Panc1 (cell line): ENCODE measurements around the gene HMGN4. TPM values are rescaled to one million over a fixed set of nuclear protein-coding genes. Genes with fewer than 3 reads are reported as not detected.

Source experiments
- ATAC-seq: fragments of 200-7000 bp; cut with Tn5 transposase; 2 replicates; pipeline ENCODE4 v1.9.1; 2020; ENCODE audit warnings: mild to moderate bottlenecking, moderate library complexity
- BruUV-seq: library from RNA; stranded (reverse); fragments of 400-500 nt; replicated peaks from 2 replicates; lab custom pipeline; 2021; lab: Mats Ljungman, UMichigan
- CTCF ChIA-PET: fragments of 300-600 bp; sonication (Branson Sonifier 250); formaldehyde crosslinking; loops from one replicate; lab custom pipeline; 2022; ENCODE audit warnings: antibody characterized with exemption; lab: Charles Lee
- POLR2A ChIA-PET: fragments of 300-600 bp; sonication (Branson Sonifier 250); formaldehyde crosslinking; loops from one replicate; lab custom pipeline; 2022; ENCODE audit warnings: antibody characterized with exemption; lab: Charles Lee
- DNase-seq: peaks from one replicate; pipeline ENCODE4 v3.0.0-alpha.2; 2010; ENCODE audit warnings: low read depth, low spot score
- H3K27ac ChIP-seq: 2 replicates; pipeline ENCODE4 v1.5.1; 2011; ENCODE audit warnings: mild to moderate bottlenecking, low read length, inconsistent platforms
- H3K27me3 ChIP-seq: fragments of 200-500 bp; sonication (Bioruptor generic); 2 replicates; pipeline ENCODE4 v1.6.0; 2014; ENCODE audit warnings: low read length, inconsistent platforms; ENCODE audit not compliant: control insufficient read depth, insufficient read depth
- H3K36me3 ChIP-seq: fragments of 200-500 bp; sonication (Bioruptor generic); 2 replicates; pipeline ENCODE4 v1.5.1; 2014; ENCODE audit warnings: inconsistent platforms, mild to moderate bottlenecking, low read length, moderate library complexity; ENCODE audit not compliant: control insufficient read depth, insufficient read depth
- H3K4me1 ChIP-seq: 2 replicates; pipeline ENCODE4 v1.5.1; 2011; ENCODE audit warnings: inconsistent platforms, mild to moderate bottlenecking, low read length, moderate library complexity; ENCODE audit not compliant: control insufficient read depth, insufficient read depth
- H3K4me3 ChIP-seq, 2 experiments: 2 replicates each; pipeline ENCODE4 v1.5.1; 2011 to 2012; ENCODE audit warnings: low read depth in 2 of 2, low read length in 2 of 2, mild to moderate bottlenecking in 2 of 2, inconsistent platforms in 1 of 2, moderate library complexity in 1 of 2
- H3K9me3 ChIP-seq: fragments of 200-500 bp; sonication (Bioruptor generic); 2 replicates; pipeline ENCODE4 v1.5.1; 2014; ENCODE audit warnings: low read depth, mild to moderate bottlenecking, inconsistent platforms, low read length, moderate library complexity; ENCODE audit not compliant: control insufficient read depth, insufficient read depth
- CTCF ChIP-seq: fragments of 450-650 bp; IDR thresholded peaks from 2 replicates; pipeline ENCODE4 v1.5.1; 2017; ENCODE audit warnings: mild to moderate bottlenecking
- POLR2AphosphoS5 ChIP-seq: IDR thresholded peaks from 2 replicates; pipeline ENCODE4 v1.6.1; 2012; ENCODE audit warnings: mild to moderate bottlenecking, low read depth, low read length, moderate library complexity
- REST ChIP-seq, 2 experiments: IDR thresholded peaks; 2 replicates each; pipeline ENCODE4 v1.6.1; 2011 to 2012; ENCODE audit warnings: low read depth in 2 of 2, control low read depth in 1 of 2, low read length in 1 of 2, mild to moderate bottlenecking in 1 of 2, moderate library complexity in 1 of 2; ENCODE audit not compliant: insufficient read depth in 1 of 2
- SIN3A ChIP-seq: IDR thresholded peaks from 2 replicates; pipeline ENCODE4 v1.6.1; 2012; ENCODE audit warnings: low read depth, mild to moderate bottlenecking, low read length, moderate library complexity, borderline replicate concordance; ENCODE audit not compliant: insufficient read depth
- TCF7L2 ChIP-seq: IDR thresholded peaks from 2 replicates; pipeline ENCODE4 v1.6.1; 2011; ENCODE audit warnings: mild to moderate bottlenecking, low read depth, low read length, inconsistent platforms
- in situ Hi-C: cut with HindIII; loops from 2 replicates; pipeline ENCODE4 v1.10.0; 2016; ENCODE audit warnings: low sequenced_read_pairs, low pct_unique_long_range_greater_than_20kb
- intact Hi-C: fragments of 100-400 bp; cut with micrococcal nuclease; formaldehyde crosslinking; loops from one replicate; pipeline ENCODE4 v1.10.0; 2022; ENCODE audit not compliant: unreplicated experiment
- total RNA-seq: library from RNA; stranded (reverse); gene quantifications from one replicate; pipeline ENCODE4 v1.2.1, GENCODE V29; 2021; ENCODE audit not compliant: unreplicated experiment

HMGN4 gene
- total RNA-seq, 1 experiment from 2014 or later: 60.5 TPM

GRCh38 chr6:26539071-26539615 is 977 bp downstream of the HMGN4 start:
- peak overlapping the region; percentile 79 to 82 for H3K4me3 ChIP-seq
- TF ChIP-seq POLR2AphosphoS5 (no peak), SIN3A (no peak), REST (IDR thresholded peaks at IDR 0.05; ENCODE audit: insufficient read depth in 1 of 2, low read depth in 2 of 2, low read length in 1 of 2) (no peak), TCF7L2 (no peak), CTCF (no peak)
- peaks cover 2% of the 10 kb centered on the region; the same call in 1 of the 2 replicates for H3K36me3 ChIP-seq
- in situ Hi-C loops (no loop called here), intact Hi-C loops (loop anchor here (5.0 kb wide), 1 partner anchor 197 kb away; no protein-coding TSS in a partner anchor)
- peaks cover 23% of the 10 kb centered on the region for H3K4me1 ChIP-seq
- H3K9me3 ChIP-seq: no peaks in the 10 kb centered on the region
- no TSS peak for BruUV-seq
- no peak for ATAC-seq
- peak overlapping the region; percentile 96 for H3K27ac ChIP-seq
- ChIA-PET POLR2A (no interaction called here), CTCF (no interaction called here)
- no peaks in the 10 kb centered on the region for H3K27me3 ChIP-seq
- DNase-seq: no peak

- H3K27me3 ChIP-seq: no peaks in the 10 kb centered on the region
- in situ Hi-C loops (no loop called here), intact Hi-C loops (no loop called here)
- ATAC-seq (no peak), DNase-seq (no peak)
- no peak for TF ChIP-seq SIN3A
- no peak for TF ChIP-seq POLR2AphosphoS5
- no peak for TF ChIP-seq TCF7L2
- no peak for TF ChIP-seq REST (IDR thresholded peaks at IDR 0.05; ENCODE audit: insufficient read depth in 1 of 2, low read depth in 2 of 2, low read length in 1 of 2)
- TF ChIP-seq CTCF: no peak
- ChIA-PET CTCF (no interaction called here), POLR2A (interaction anchor here (0.6 to 0.7 kb wide), 2 partner anchors 384 to 477 kb away, joined by 3 read pairs; a partner anchor contains a TSS)
- no peak overlapping the region for H3K4me3 ChIP-seq
- H3K36me3 ChIP-seq: peaks cover 18% of the 10 kb centered on the region
- no peak overlapping the region for H3K27ac ChIP-seq
- no TSS peak for BruUV-seq
- H3K4me1 ChIP-seq: peaks cover 5% of the 10 kb centered on the region
- H3K9me3 ChIP-seq: no peaks in the 10 kb centered on the region
Measured at GRCh38 chr6:26541579-26541978, 3.4 kb downstream of the HMGN4 start.
